H1 (cell line): Measurements from ENCODE around the gene LDLRAD4. TPM values are rescaled to one million over a fixed set of nuclear protein-coding genes. Genes with fewer than 3 reads are reported as not detected.

Experiments
- CTCF ChIA-PET: fragments of 300-600 bp; sonication (Branson Sonifier 250); formaldehyde crosslinking; loops from one replicate; lab custom pipeline; 2021; ENCODE audit not compliant: partially characterized antibody; lab: Charles Lee
- POLR2A ChIA-PET: fragments of 300-600 bp; sonication (Branson Sonifier 250); formaldehyde crosslinking; loops from one replicate; lab custom pipeline; 2021; ENCODE audit warnings: inconsistent platforms; ENCODE audit not compliant: partially characterized antibody; lab: Charles Lee
- DNase-seq, 2 experiments: peaks; one replicate each; pipeline versions ENCODE4 v3.0.0 to v3.0.0-alpha.2; 2010 to 2022; ENCODE audit warnings: low spot score in 2 of 2, low read depth in 1 of 2, mixed read lengths in 1 of 2
- FAIRE-seq: peaks from 2 replicates; lab custom pipeline; 2011; peaks lifted over from hg19 to GRCh38; lab: Jason Lieb, UNC
- H2AFZ ChIP-seq: 2 replicates; pipeline ENCODE4 v1.8.1; 2012; ENCODE audit warnings: low read length, inconsistent platforms
- H2AK5ac ChIP-seq: 2 replicates; pipeline ENCODE4 v1.6.1; 2013; ENCODE audit warnings: low read depth, low read length
- H2BK120ac ChIP-seq: replicated peaks from 2 replicates; pipeline ENCODE3; 2013; ENCODE audit warnings: low read depth, low read length, inconsistent platforms
- H2BK12ac ChIP-seq: 2 replicates; pipeline ENCODE4 v1.6.1; 2013; ENCODE audit warnings: low read depth, low read length
- H2BK15ac ChIP-seq: 2 replicates; pipeline ENCODE4 v1.6.1; 2013; ENCODE audit warnings: low read length
- H2BK20ac ChIP-seq: 2 replicates; pipeline ENCODE4 v1.6.1; 2013; ENCODE audit warnings: low read length
- H2BK5ac ChIP-seq: 2 replicates; pipeline ENCODE4 v1.6.1; 2013; ENCODE audit warnings: low read depth, low read length
- H3K14ac ChIP-seq: 2 replicates; pipeline ENCODE4 v1.6.1; 2013; ENCODE audit warnings: inconsistent platforms; ENCODE audit not compliant: insufficient read length
- H3K18ac ChIP-seq: 2 replicates; pipeline ENCODE4 v1.6.1; 2013; ENCODE audit warnings: low read length; ENCODE audit errors: extremely low read depth
- H3K23ac ChIP-seq: 2 replicates; pipeline ENCODE4 v1.6.1; 2013; ENCODE audit warnings: inconsistent platforms; ENCODE audit not compliant: insufficient read length
- H3K23me2 ChIP-seq: 2 replicates; pipeline ENCODE4 v1.6.1; 2013; ENCODE audit warnings: low read depth, low read length
- H3K27ac ChIP-seq: 2 replicates; pipeline ENCODE4 v1.6.1; 2011; ENCODE audit warnings: low read depth, low read length, inconsistent platforms
- H3K27me3 ChIP-seq, 4 experiments: replicated peaks in 1 of 4; 1 replicate in 1 of 4; 2 replicates in 3 of 4; pipeline versions ENCODE4 v1.6.1 to v1.8.1; 2011 to 2013; ENCODE audit warnings: low read length in 3 of 4, mild to moderate bottlenecking in 3 of 4, inconsistent platforms in 2 of 4, mixed read lengths in 2 of 4, moderate library complexity in 1 of 4; ENCODE audit not compliant: control insufficient read depth in 3 of 4, insufficient read depth in 3 of 4; ENCODE audit errors: extremely low read depth in 1 of 4
- H3K36me3 ChIP-seq, 4 experiments: 2 replicates each; pipeline versions ENCODE4 v1.6.1 to v1.8.1; 2011 to 2013; ENCODE audit warnings: mild to moderate bottlenecking in 4 of 4, low read length in 3 of 4, moderate library complexity in 2 of 4, control low read depth in 1 of 4, inconsistent platforms in 1 of 4; ENCODE audit not compliant: insufficient read depth in 4 of 4, control insufficient read depth in 2 of 4
- H3K4ac ChIP-seq: replicated peaks from 2 replicates; pipeline ENCODE3; 2013; ENCODE audit warnings: low read length, low read depth, mixed read lengths, inconsistent platforms; ENCODE audit not compliant: insufficient read length
- H3K4me1 ChIP-seq, 4 experiments: replicated peaks in 1 of 4; 1 replicate in 1 of 4; 2 replicates in 3 of 4; pipeline versions ENCODE4 v1.6.1 to v1.8.1; 2011 to 2013; ENCODE audit warnings: low read length in 3 of 4, inconsistent platforms in 2 of 4, mixed read lengths in 1 of 4; ENCODE audit not compliant: insufficient read depth in 4 of 4, control insufficient read depth in 3 of 4
- H3K4me2 ChIP-seq, 2 experiments: 2 replicates each; pipeline versions ENCODE4 v1.6.1 to v1.8.1; 2011 to 2013; ENCODE audit warnings: low read depth in 2 of 2, low read length in 2 of 2, control low read depth in 1 of 2, inconsistent platforms in 1 of 2, mild to moderate bottlenecking in 1 of 2; ENCODE audit not compliant: insufficient read depth in 1 of 2
- H3K4me3 ChIP-seq, 4 experiments: fragments of 200-600, 300-600 bp in 1 of 4; sonication (generic), shearing (Covaris generic), sonication (Bioruptor Twin) in 1 of 4; 2 replicates each; pipeline versions ENCODE4 v1.5.1 to v1.8.1; 2011 to 2016; ENCODE audit warnings: low read length in 4 of 4, low read depth in 3 of 4, control low read depth in 2 of 4, inconsistent platforms in 2 of 4, mild to moderate bottlenecking in 2 of 4, mixed read lengths in 1 of 4, moderate library complexity in 1 of 4; ENCODE audit not compliant: insufficient read depth in 2 of 4; ENCODE audit errors: extremely low read depth in 1 of 4
- H3K56ac ChIP-seq: replicated peaks from 2 replicates; pipeline ENCODE3; 2013; ENCODE audit warnings: low read depth, mild to moderate bottlenecking, mixed read lengths, low read length, inconsistent platforms; ENCODE audit not compliant: insufficient read length
- H3K79me1 ChIP-seq: 2 replicates; pipeline ENCODE4 v1.6.1; 2013; ENCODE audit warnings: low read depth, low read length, control low read depth
- H3K79me2 ChIP-seq, 2 experiments: 2 replicates each; pipeline versions ENCODE4 v1.6.1 to v1.8.1; 2012 to 2013; ENCODE audit warnings: low read length in 2 of 2, mild to moderate bottlenecking in 2 of 2, inconsistent platforms in 1 of 2; ENCODE audit not compliant: insufficient read depth in 2 of 2, control insufficient read depth in 1 of 2
- H3K9ac ChIP-seq, 4 experiments: replicated peaks in 1 of 4; 1 replicate in 1 of 4; 2 replicates in 3 of 4; pipeline versions ENCODE4 v1.6.1 to v1.8.1; 2011 to 2013; ENCODE audit warnings: low read depth in 3 of 4, low read length in 3 of 4, control low read depth in 2 of 4, mild to moderate bottlenecking in 2 of 4, moderate library complexity in 2 of 4, inconsistent platforms in 1 of 4; ENCODE audit errors: extremely low read depth in 1 of 4
- H3K9me3 ChIP-seq, 2 experiments: 2 replicates each; pipeline versions ENCODE4 v1.6.1 to v1.8.1; 2012 to 2013; ENCODE audit warnings: mild to moderate bottlenecking in 2 of 2, moderate library complexity in 2 of 2, control low read depth in 1 of 2, inconsistent platforms in 1 of 2, low read depth in 1 of 2, low read length in 1 of 2, mixed read lengths in 1 of 2; ENCODE audit not compliant: insufficient read depth in 2 of 2
- H4K20me1 ChIP-seq, 2 experiments: replicated peaks in 1 of 2; 2 replicates each; pipeline versions ENCODE3 to v1.8.1; 2011 to 2013; ENCODE audit warnings: inconsistent platforms in 2 of 2, low read length in 2 of 2, mild to moderate bottlenecking in 1 of 2; ENCODE audit not compliant: insufficient read depth in 2 of 2, control insufficient read depth in 1 of 2
- H4K5ac ChIP-seq: 2 replicates; pipeline ENCODE4 v1.6.1; 2013; ENCODE audit warnings: low read length, low read depth, mixed read lengths, inconsistent platforms; ENCODE audit not compliant: insufficient read length
- H4K8ac ChIP-seq: 2 replicates; pipeline ENCODE4 v1.8.0; 2013; ENCODE audit warnings: mild to moderate bottlenecking, moderate library complexity, low read length, inconsistent platforms; ENCODE audit not compliant: insufficient read depth; ENCODE audit errors: extremely low read depth
- H4K91ac ChIP-seq: replicated peaks from 2 replicates; pipeline ENCODE3; 2013; ENCODE audit warnings: low read length, mixed read lengths, inconsistent platforms; ENCODE audit not compliant: insufficient read length
- ASH2L ChIP-seq: fragments of 200-600, 300-600 bp; sonication (generic); IDR thresholded peaks from one replicate; pipeline ENCODE4 v1.7.1; 2017; ENCODE audit warnings: low read length
- E2F6 ChIP-seq: IDR thresholded peaks from 2 replicates; pipeline ENCODE4 v1.6.1; 2012; ENCODE audit warnings: inconsistent platforms
- EGR1 ChIP-seq: IDR thresholded peaks from 2 replicates; pipeline ENCODE4 v1.6.1; 2011; ENCODE audit warnings: low read depth, low read length, borderline replicate concordance
- KDM4A ChIP-seq: IDR thresholded peaks from one replicate; pipeline ENCODE4 v1.7.1; 2012; ENCODE audit warnings: low read depth, mild to moderate bottlenecking, moderate library complexity, low read length, inconsistent platforms; ENCODE audit not compliant: severe bottlenecking
- KDM5A ChIP-seq: fragments of 200-600 bp; IDR thresholded peaks from 2 replicates; pipeline ENCODE4 v1.7.1; 2012; ENCODE audit warnings: mild to moderate bottlenecking, low read length, inconsistent platforms, mixed read lengths
- MAX ChIP-seq: IDR thresholded peaks from 2 replicates; pipeline ENCODE4 v1.6.1; 2012; ENCODE audit warnings: inconsistent platforms
- RAD21 ChIP-seq, 2 experiments: IDR thresholded peaks in 1 of 2; conservative IDR thresholded peaks in 1 of 2; 2 replicates each; pipeline ENCODE4 v1.6.1; 2011; ENCODE audit warnings: low read depth in 2 of 2, low read length in 2 of 2, improper control_type of control experiment in 1 of 2, inconsistent platforms in 1 of 2, mild to moderate bottlenecking in 1 of 2, moderate library complexity in 1 of 2
- SIN3A ChIP-seq, 2 experiments: IDR thresholded peaks in 1 of 2; conservative IDR thresholded peaks in 1 of 2; 2 replicates each; pipeline ENCODE4 v1.6.1; 2011 to 2012; ENCODE audit warnings: low read length in 2 of 2, improper control_type of control experiment in 1 of 2, low read depth in 1 of 2, mild to moderate bottlenecking in 1 of 2
- TAF1 ChIP-seq: IDR thresholded peaks from 2 replicates; pipeline ENCODE4 v1.6.1; 2011; ENCODE audit warnings: mild to moderate bottlenecking, low read depth, low read length
- TCF12 ChIP-seq: IDR thresholded peaks from 2 replicates; pipeline ENCODE4 v1.6.1; 2011; ENCODE audit warnings: low read depth, mild to moderate bottlenecking, low read length
- TEAD4 ChIP-seq: IDR thresholded peaks from 2 replicates; pipeline ENCODE4 v1.6.1; 2012; ENCODE audit warnings: low read depth, low read length, inconsistent platforms, mixed read lengths
- WGBS, 2 experiments: shearing (Covaris generic) in 1 of 2; methylation state at CpG; one replicate each; pipeline versions ENCODE4 v1.1.6 to v1.1.7; 2013 to 2015; ENCODE audit warnings: low lambda C conversion rate in 2 of 2, mixed read lengths in 2 of 2, inconsistent platforms in 1 of 2, low coverage in 1 of 2, missing lambda C conversion rate in 1 of 2; ENCODE audit not compliant: insufficient replicate concordance in 2 of 2, insufficient coverage in 1 of 2, insufficient read length in 1 of 2; ENCODE audit errors: extremely low coverage in 1 of 2, missing lambda C conversion rate in 1 of 2; 5-methylcytosine and 5-hydroxymethylcytosine counted together
- polyA plus RNA-seq, 7 experiments: library from polyadenylated mRNA; depleted of rRNA in 3 of 7; stranded (reverse) in 5 of 7; unstranded in 2 of 7; fragments of >200 nt in 5 of 7; fragments of 200-250 nt in 2 of 7; gene quantifications; 1 replicate in 5 of 7; 2 replicates in 1 of 7; 4 replicates in 1 of 7; pipeline versions ENCODE4 v1.2.1 to v1.2.3, GENCODE V29; 2011 to 2013; ENCODE audit warnings: missing spikeins in 2 of 7, mixed read lengths in 2 of 7
- total RNA-seq: library from RNA; stranded (reverse); fragmentation: NEBNext Ultra II Directional; extraction: Animal tissue kit (Norgen Biotek cat#: 25700); gene quantifications from 2 replicates; pipeline ENCODE4 v1.2.1, GENCODE V29; 2021

The LDLRAD4 gene
- total and polyA plus RNA-seq, 2 of the 8 experiments (the other 6 are each of a cell fraction or from before 2014, with no cell fraction given): 0.77 to 1.4 TPM

GRCh38 chr18:13185675-13186198 is 32.8 kb upstream of the LDLRAD4 start:
- Histone ChIP-seq H3K36me3 (no peaks in the 10 kb centered on the region), H3K4me2 (no peak overlapping the region), H3K18ac (no peak overlapping the region), H3K14ac (no peak overlapping the region), H3K4ac (no peak overlapping the region), H3K79me2 (no peaks in the 10 kb centered on the region), H3K23me2 (no peaks in the 10 kb centered on the region; the same call in 1 of the 2 replicates), H3K27me3 (no peaks in the 10 kb centered on the region; a peak in 1 of 7 replicates), H3K56ac (no peak overlapping the region), H2BK15ac (no peak overlapping the region), H3K9ac (no peak overlapping the region), H3K27ac (no peak overlapping the region), H2BK12ac (no peak overlapping the region), H4K5ac (no peak overlapping the region), H3K9me3 (no peaks in the 10 kb centered on the region; a peak in 1 of 4 replicates), H4K91ac (no peak overlapping the region), H3K23ac (no peak overlapping the region), H3K79me1 (no peaks in the 10 kb centered on the region), H4K20me1 (no peaks in the 10 kb centered on the region), H2BK20ac (no peak overlapping the region), H2BK5ac (no peak overlapping the region), H2BK120ac (no peak overlapping the region), H3K4me1 (no peaks in the 10 kb centered on the region), H2AK5ac (no peak overlapping the region), H4K8ac (peak overlapping the region; percentile 23; the same call in 1 of the 2 replicates), H3K4me3 (no peak overlapping the region), H2AFZ (no peak overlapping the region)
- WGBS, 2 experiments: 91% methylated on average over 8 of the region's 8 CpGs; no CpG with 5 or more reads in 1 of the 2 experiments
- DNase-seq (no peak), FAIRE-seq (no peak)
- no peak for TF ChIP-seq ASH2L
- no peak for TF ChIP-seq RAD21 (IDR thresholded peaks at IDR 0.05 in 1 of 2, conservative IDR thresholded peaks at IDR 0.05 in 1 of 2; ENCODE audit: low read depth in 2 of 2, low read length in 2 of 2)
- no peak for TF ChIP-seq E2F6
- TF ChIP-seq EGR1: no peak
- TF ChIP-seq MAX: no peak
- TF ChIP-seq KDM4A: no peak
- TF ChIP-seq SIN3A (conservative IDR thresholded peaks at IDR 0.05 in 1 of 2, IDR thresholded peaks at IDR 0.05 in 1 of 2; ENCODE audit: low read depth in 1 of 2, low read length in 2 of 2): no peak
- no peak for TF ChIP-seq TEAD4
- TF ChIP-seq TAF1: no peak
- TF ChIP-seq KDM5A: no peak
- no peak for TF ChIP-seq TCF12
- ChIA-PET CTCF (interaction anchor here (1.2 kb wide), 1 partner anchor 30 kb away, joined by 4 read pairs; no protein-coding TSS in a partner anchor), POLR2A (no interaction called here)
